ENCODE data around the gene RSPRY1. TPM values are rescaled to one million over a fixed set of nuclear protein-coding genes. Genes with fewer than 3 reads are reported as not detected.
A peak's percentile ranks its signal among the peaks of the same experiment; 100 is the strongest.

The RSPRY1 gene
- total RNA-seq, 3 donors from 2014 or later = 40.6 to 44.1 (median 42.0) TPM

GRCh38 chr16:57167953-57168352 lies 18.2 kb upstream of the RSPRY1 start:
- no peak for DNase-seq
- intact Hi-C loops (cut with DNase I, micrococcal nuclease) = loop anchor here in 1 of 2 donors (10.0 kb wide), 1 partner anchor 83 kb away; no protein-coding TSS in a partner anchor
- Histone ChIP-seq H3K4me1 (ENCODE audit: low read depth) (no peaks in the 10 kb centered on the region), H3K9me3 (no peaks in the 10 kb centered on the region), H3K4me3 (no peak overlapping the region), H3K36me3 (ENCODE audit: low read depth) (peaks cover 3% of the 10 kb centered on the region)
- TF ChIP-seq CTCF (IDR thresholded peaks at IDR 0.05) = no peak
- ATAC-seq = peak; percentile 80

DNA sequence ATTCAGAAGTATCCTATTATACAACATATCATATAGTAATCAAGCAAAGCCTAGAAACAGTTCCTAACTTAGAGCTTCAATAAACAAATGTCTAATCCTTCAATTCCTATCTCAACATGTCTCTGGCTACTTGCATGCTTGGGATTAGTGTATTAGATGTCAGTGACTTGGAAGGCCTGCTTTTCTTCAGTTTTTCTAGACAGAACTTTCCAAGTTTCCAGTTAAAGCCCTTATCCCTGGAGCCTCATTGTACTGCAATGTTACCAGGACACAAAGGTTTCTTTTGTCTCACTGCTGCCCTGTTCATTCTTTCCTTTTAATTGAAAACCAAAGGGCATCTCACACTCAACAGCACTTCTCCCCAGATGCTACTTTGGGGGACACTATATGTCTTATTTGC lies 16.8 kb upstream of the RSPRY1 start:
- H3K9me3 ChIP-seq = no peaks in the 10 kb centered on the region
- no peaks in the 10 kb centered on the region for H3K4me1 ChIP-seq (ENCODE audit: low read depth)
- DNase-seq (no peak), ATAC-seq (no peak)
- peaks cover 3% of the 10 kb centered on the region for H3K36me3 ChIP-seq (ENCODE audit: low read depth)
- TF ChIP-seq CTCF (IDR thresholded peaks at IDR 0.05) = no peak
- H3K4me3 ChIP-seq = no peak overlapping the region
- intact Hi-C loops (cut with DNase I, micrococcal nuclease) = loop anchor here in 1 of 2 donors (10.0 kb wide), 1 partner anchor 85 kb away; no protein-coding TSS in a partner anchor

- intact Hi-C loops (cut with DNase I, micrococcal nuclease) = no loop called here
- ATAC-seq (no peak), DNase-seq (no peak)
- no peak for TF ChIP-seq CTCF (IDR thresholded peaks at IDR 0.05)
- Histone ChIP-seq H3K36me3 (ENCODE audit: low read depth) (peaks cover 3% of the 10 kb centered on the region), H3K4me3 (no peak overlapping the region), H3K9me3 (no peaks in the 10 kb centered on the region), H3K4me1 (ENCODE audit: low read depth) (no peaks in the 10 kb centered on the region)
Observed at GRCh38 chr16:57172721-57173290, 13.3 kb upstream of the RSPRY1 start.

- no peak for TF ChIP-seq CTCF (IDR thresholded peaks at IDR 0.05)
- intact Hi-C loops (cut with DNase I, micrococcal nuclease) = no loop called here
- ATAC-seq = no peak
- Histone ChIP-seq H3K4me3 (no peak overlapping the region), H3K36me3 (ENCODE audit: low read depth) (peaks cover 3% of the 10 kb centered on the region), H3K9me3 (no peaks in the 10 kb centered on the region), H3K4me1 (ENCODE audit: low read depth) (no peaks in the 10 kb centered on the region)
- DNase-seq = no peak
Observed at GRCh38 chr16:57175896-57176295, 10.2 kb upstream of the RSPRY1 start.

DNA sequence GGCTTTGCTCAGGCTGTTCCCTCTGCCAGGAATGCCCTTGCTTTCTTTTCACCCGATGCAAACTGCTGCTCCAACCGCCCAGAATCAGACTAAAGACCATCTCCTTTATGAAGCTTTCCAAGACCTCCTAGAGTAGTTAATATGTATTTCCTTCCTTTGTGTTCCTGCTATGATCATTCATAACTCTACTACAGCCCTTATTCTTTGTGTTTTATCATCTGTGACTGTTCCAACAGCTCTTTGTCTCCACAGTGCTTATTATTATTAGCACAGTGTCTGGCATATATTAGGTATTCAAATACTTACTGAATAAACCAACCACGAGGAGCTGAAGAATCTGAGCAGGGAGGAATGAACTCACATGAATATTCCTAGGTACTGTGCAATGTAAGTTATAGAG lies 7.9 kb upstream of the RSPRY1 start:
- no peak overlapping the region for H3K4me3 ChIP-seq

More for the DNA sequence above, 7.9 kb upstream of the RSPRY1 start:
- Histone ChIP-seq H3K4me1 (ENCODE audit: low read depth) (no peaks in the 10 kb centered on the region), H3K36me3 (ENCODE audit: low read depth) (no peaks in the 10 kb centered on the region), H3K9me3 (no peaks in the 10 kb centered on the region)
- DNase-seq (no peak), ATAC-seq (no peak)
- intact Hi-C loops (cut with DNase I, micrococcal nuclease) = no loop called here
- no peak for TF ChIP-seq CTCF (IDR thresholded peaks at IDR 0.05)

Data from mucosa of descending colon (tissue), 3 donors.